ENCODE data around the gene MT4. TPM values are rescaled to one million over a fixed set of nuclear protein-coding genes. Genes with fewer than 3 reads are reported as not detected.
A peak's percentile ranks its signal among the peaks of the same experiment; 100 is the strongest.

Gene MT4
- total RNA-seq, 2 experiments from 2014 or later = not detected

DNA sequence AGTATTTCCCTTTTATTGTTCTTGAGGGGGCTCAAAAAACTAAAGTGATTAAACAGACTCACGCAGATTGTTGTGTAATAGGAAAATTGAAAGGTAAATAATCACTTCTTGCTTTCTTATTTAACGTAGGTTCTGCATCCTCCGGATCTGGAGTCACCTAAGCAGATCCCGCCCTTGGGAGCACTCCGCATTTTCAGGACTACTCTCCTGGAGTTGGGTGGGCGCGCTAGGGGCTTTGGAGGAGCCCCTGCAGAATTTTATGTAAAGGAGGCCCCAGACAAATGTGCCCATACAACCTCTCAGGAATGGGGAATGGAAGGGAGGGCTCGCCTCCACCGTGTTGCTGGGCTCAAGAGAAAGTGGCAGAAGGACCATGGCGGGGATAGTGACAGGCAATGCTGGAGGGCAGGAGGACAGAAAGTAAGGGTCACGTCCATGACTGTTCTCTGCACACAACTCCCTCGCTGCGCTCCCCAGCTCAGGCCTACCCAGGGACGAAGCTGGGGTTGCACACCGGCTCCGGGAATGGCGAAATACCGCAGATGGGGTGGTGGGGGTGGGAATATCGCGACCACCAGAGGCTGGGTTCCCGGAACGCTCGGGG is 51.8 kb downstream of the MT4 start:
- Mint-ChIP-seq H3K27ac (no peak overlapping the region), H3K9me3 (no peaks in the 10 kb centered on the region), H3K4me1 (ENCODE audit: low read depth) (peaks cover 38% of the 10 kb centered on the region), H3K36me3 (ENCODE audit: low read depth) (no peaks in the 10 kb centered on the region), H3K4me3 (peak overlapping the region; percentile 38), H3K27me3 (ENCODE audit: low read depth) (peaks cover 20% of the 10 kb centered on the region)
- no peak for DNase-seq
- CTCF ChIA-PET = interaction anchor here (0.6 kb wide), 1 partner anchor 1155 kb away, joined by 3 read pairs; no protein-coding TSS in a partner anchor
- intact Hi-C loops (cut with micrococcal nuclease) = no loop called here

DNA sequence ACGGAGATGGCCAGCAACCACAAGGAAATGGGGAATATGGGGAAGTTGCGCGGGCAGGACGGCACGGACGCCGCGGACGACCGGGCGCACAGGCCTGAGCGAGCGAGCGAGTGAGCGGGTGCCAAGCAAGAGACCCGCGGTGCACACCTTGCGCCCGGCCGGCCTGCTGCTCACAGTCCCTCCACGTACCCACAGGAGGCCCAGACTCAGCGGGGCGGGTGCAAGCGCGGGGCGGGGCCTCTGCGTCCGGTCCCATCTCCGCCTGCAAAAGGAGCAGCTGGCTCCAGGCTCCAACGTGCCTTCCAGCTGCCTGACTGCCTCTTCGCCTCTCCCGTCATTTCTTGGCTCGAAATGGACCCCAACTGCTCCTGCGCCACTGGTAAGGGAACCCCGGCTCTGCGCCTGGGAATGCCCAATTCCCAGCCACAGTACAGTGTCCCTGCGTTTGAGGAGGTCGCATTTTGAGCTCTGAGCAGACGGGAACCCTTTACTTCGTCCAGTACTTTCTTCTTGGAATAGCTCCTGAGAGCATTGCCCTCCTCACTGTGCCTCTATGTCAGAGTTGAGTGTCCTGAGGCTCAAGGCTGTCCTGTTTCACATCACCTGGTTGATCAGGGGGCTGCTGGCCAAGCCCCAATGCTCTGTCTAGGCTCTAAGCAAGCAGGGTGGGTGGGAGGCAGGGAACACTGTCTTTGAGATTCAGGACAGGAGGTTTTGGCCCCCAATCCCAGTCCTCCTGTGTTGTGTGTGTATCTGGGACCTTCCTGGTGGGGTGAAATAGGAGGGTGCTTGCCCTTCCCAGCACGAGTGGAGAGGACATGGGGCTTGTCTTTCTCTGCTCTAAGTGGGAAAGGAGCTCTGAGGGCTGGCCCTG is 52.6 kb downstream of the MT4 start:
- DNase-seq = peak; percentile 71
- H3K4me1 Mint-ChIP-seq (ENCODE audit: low read depth) = peaks cover 34% of the 10 kb centered on the region
- no peaks in the 10 kb centered on the region for H3K36me3 Mint-ChIP-seq (ENCODE audit: low read depth)
- intact Hi-C loops (cut with micrococcal nuclease) = no loop called here
- H3K27ac Mint-ChIP-seq = no peak overlapping the region
- peak overlapping the region; percentile 38 for H3K4me3 Mint-ChIP-seq
- H3K9me3 Mint-ChIP-seq = no peaks in the 10 kb centered on the region
- CTCF ChIA-PET = interaction anchor here (1.0 kb wide), 1 partner anchor 84 kb away, joined by 3 read pairs; no protein-coding TSS in a partner anchor
- H3K27me3 Mint-ChIP-seq (ENCODE audit: low read depth) = peaks cover 20% of the 10 kb centered on the region

DNA sequence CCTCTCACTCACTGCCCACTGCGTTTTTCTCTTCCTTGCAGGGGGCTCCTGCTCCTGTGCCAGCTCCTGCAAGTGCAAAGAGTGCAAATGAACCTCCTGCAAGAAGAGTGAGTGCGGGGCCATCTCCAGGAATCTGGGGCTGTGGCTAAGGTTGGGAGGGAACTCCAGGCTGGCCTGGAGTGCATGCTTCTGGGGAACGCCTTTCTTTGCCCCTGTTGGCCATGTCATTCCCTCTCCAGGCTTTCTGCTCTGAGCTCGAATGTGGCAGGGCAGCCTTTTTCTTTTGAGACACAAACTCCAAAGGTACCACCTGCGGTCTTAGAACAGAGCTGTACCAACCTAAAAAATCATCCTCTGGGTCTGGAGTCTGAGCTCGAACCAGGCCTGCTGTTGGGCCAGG is 53.3 kb downstream of the MT4 start:
- no peak overlapping the region for H3K27ac Mint-ChIP-seq
- no peak overlapping the region for H3K4me3 Mint-ChIP-seq
- peaks cover 30% of the 10 kb centered on the region for H3K4me1 Mint-ChIP-seq (ENCODE audit: low read depth)
- no peaks in the 10 kb centered on the region for H3K36me3 Mint-ChIP-seq (ENCODE audit: low read depth)
- CTCF ChIA-PET = interaction anchor here (1.0 kb wide), 1 partner anchor 84 kb away, joined by 3 read pairs; no protein-coding TSS in a partner anchor
- H3K27me3 Mint-ChIP-seq (ENCODE audit: low read depth) = peaks cover 20% of the 10 kb centered on the region
- DNase-seq = no peak
- intact Hi-C loops (cut with micrococcal nuclease) = no loop called here
- no peaks in the 10 kb centered on the region for H3K9me3 Mint-ChIP-seq

Other genes starting within 250 kb of the MT4 start
- 10 to 100 TPM; 26.7 to 33.0 TPM for gene AMFR, start 139.5 kb upstream of the MT4 start, total RNA-seq
- 100 to 1,000 TPM; 324 to 330 TPM for gene NUDT21, start 113.7 kb upstream of the MT4 start, total RNA-seq
- 10 to 100 TPM; 48.5 to 50.6 TPM for gene OGFOD1, start 113.5 kb upstream of the MT4 start, total RNA-seq
- 10 to 100 TPM; 18.0 to 19.2 TPM for gene BBS2, start 45.0 kb upstream of the MT4 start, total RNA-seq
- 1 to 10 TPM in 1 of 2 experiments, under 1 TPM in 1; 0.64 to 1.6 TPM for gene MT3, start 24.5 kb downstream of the MT4 start, total RNA-seq
- gene MT2A, start 43.5 kb downstream of the MT4 start, total RNA-seq = 100 to 1,000 TPM in 1 of 2 experiments, 10 to 100 TPM in 1; 95.7 to 130 TPM
- 10 to 100 TPM; 12.2 to 12.4 TPM for gene MT1E, start 60.7 kb downstream of the MT4 start, total RNA-seq
- not detected for gene MT1M, start 67.6 kb downstream of the MT4 start, total RNA-seq
- gene MT1A, start 73.6 kb downstream of the MT4 start, total RNA-seq = not detected
- gene MT1B, start 86.8 kb downstream of the MT4 start, total RNA-seq = not detected
- gene MT1F, start 92.9 kb downstream of the MT4 start, total RNA-seq = 1 to 10 TPM; 5.4 to 6.4 TPM
- 10 to 100 TPM; 22.4 to 23.8 TPM for gene MT1G, start 103.0 kb downstream of the MT4 start, total RNA-seq
- gene MT1H, start 104.7 kb downstream of the MT4 start, total RNA-seq = 1 to 10 TPM; 5.4 to 7.4 TPM
- gene MT1X, start 117.4 kb downstream of the MT4 start, total RNA-seq = 10 to 100 TPM; 49.9 to 57.9 TPM
- 100 to 1,000 TPM; 161 to 172 TPM for gene NUP93, start 165.1 kb downstream of the MT4 start, total RNA-seq